ENCODE measurements around the gene ZCCHC7. TPM values are rescaled to one million over a fixed set of nuclear protein-coding genes. Genes with fewer than 3 reads are reported as not detected.

Gene ZCCHC7
- total and polyA plus RNA-seq, 10 of the 15 experiments (the other 5 are each of a cell fraction or from before 2014, with no cell fraction given), result 42.9 to 178 (median 53.3) TPM

DNA sequence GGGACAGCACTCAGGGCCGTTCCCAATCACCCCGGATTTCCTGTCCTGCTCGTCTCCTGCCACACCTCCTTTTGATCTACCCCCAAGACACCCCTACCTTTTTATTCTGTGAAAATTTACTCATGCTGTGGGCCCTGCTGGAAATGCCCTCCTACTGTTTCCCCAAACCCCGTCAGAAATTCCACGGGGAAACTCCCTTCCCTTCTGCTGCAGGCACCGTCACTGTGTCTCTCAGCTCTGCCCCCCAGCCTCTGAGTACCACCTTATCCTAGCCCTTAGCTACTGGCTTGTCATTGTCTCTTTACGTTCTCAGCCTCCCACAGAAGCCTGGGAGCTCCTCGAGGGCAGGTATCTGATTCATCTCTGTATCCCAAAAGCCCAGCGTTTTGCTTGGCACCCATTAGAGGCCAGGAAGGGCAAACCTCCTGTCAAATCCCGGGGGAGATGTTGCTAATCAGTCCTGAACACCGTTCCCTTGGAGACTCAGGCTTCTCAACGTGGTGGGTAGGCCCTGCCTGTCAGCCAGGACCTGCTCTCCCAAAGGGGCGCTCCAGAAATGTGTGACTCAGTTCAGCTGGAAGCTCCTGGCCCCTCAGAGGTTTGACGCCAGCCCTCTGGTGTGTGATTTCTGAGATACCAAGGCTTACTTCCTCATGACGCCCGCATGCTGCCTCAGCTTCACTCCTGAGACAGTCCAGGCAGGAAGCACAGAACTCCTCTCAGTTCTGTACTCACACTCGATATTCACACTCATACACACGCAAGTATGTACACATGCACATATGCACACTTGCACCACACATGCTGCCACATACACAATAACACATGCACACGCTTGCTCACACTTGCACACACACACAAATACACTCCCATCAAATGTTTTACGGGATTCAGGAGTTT is 251.4 kb downstream of the ZCCHC7 start (continued):
- TF ChIP-seq HDGF (IDR thresholded peaks at IDR 0.05) (peak; percentile 63; the same call in 1 of the 2 replicates), PKNOX1 (IDR thresholded peaks at IDR 0.05) (peak; percentile 64), GATAD2B (conservative IDR thresholded peaks at IDR 0.05; ENCODE audit: low read depth) (0 out of 2 replicates have a peak, but pooled peaks have one; percentile 20), ESRRA (IDR thresholded peaks at IDR 0.05; ENCODE audit: low read length) (no peak), IKZF1 (conservative IDR thresholded peaks at IDR 0.05) (peak; percentile 72), POU2F2 (IDR thresholded peaks at IDR 0.05; ENCODE audit: borderline replicate concordance, low read depth, low read length) (0 out of 3 replicates have a peak, but pooled peaks have one; percentile 3), BACH1 (IDR thresholded peaks at IDR 0.05; ENCODE audit: borderline replicate concordance) (peak; percentile 78), SPI1 (IDR thresholded peaks at IDR 0.05; ENCODE audit: borderline replicate concordance, insufficient read depth, low read depth, low read length) (0 out of 2 replicates have a peak, but pooled peaks have one; percentile 28), STAT3 (IDR thresholded peaks at IDR 0.05; ENCODE audit: low read depth, low read length) (0 out of 2 replicates have a peak, but pooled peaks have one; percentile 56), ZNF207 (IDR thresholded peaks at IDR 0.05; ENCODE audit: borderline replicate concordance) (peak; percentile 32; the same call in 1 of the 2 replicates), SMC3 (IDR thresholded peaks at IDR 0.05; ENCODE audit: borderline replicate concordance, low read length) (no peak), DPF2 (IDR thresholded peaks at IDR 0.05) (peak; percentile 21), TCF12 (IDR thresholded peaks at IDR 0.05; ENCODE audit: low read depth, low read length) (peak; percentile 55; the same call in 1 of the 2 replicates), MXI1 (IDR thresholded peaks at IDR 0.05; ENCODE audit: low read depth, low read length) (no peak; the same call in 1 of the 2 replicates), MEF2B (IDR thresholded peaks at IDR 0.05; ENCODE audit: partially characterized antibody, poor library complexity, severe bottlenecking) (peak; percentile 90), RFX5 (IDR thresholded peaks at IDR 0.05; ENCODE audit: low read depth, low read length) (0 out of 2 replicates have a peak, but pooled peaks have one; percentile 39), RELB (IDR thresholded peaks at IDR 0.05; ENCODE audit: low read depth) (peak; percentile 70)
- TF ChIP-seq, protein P1, sequence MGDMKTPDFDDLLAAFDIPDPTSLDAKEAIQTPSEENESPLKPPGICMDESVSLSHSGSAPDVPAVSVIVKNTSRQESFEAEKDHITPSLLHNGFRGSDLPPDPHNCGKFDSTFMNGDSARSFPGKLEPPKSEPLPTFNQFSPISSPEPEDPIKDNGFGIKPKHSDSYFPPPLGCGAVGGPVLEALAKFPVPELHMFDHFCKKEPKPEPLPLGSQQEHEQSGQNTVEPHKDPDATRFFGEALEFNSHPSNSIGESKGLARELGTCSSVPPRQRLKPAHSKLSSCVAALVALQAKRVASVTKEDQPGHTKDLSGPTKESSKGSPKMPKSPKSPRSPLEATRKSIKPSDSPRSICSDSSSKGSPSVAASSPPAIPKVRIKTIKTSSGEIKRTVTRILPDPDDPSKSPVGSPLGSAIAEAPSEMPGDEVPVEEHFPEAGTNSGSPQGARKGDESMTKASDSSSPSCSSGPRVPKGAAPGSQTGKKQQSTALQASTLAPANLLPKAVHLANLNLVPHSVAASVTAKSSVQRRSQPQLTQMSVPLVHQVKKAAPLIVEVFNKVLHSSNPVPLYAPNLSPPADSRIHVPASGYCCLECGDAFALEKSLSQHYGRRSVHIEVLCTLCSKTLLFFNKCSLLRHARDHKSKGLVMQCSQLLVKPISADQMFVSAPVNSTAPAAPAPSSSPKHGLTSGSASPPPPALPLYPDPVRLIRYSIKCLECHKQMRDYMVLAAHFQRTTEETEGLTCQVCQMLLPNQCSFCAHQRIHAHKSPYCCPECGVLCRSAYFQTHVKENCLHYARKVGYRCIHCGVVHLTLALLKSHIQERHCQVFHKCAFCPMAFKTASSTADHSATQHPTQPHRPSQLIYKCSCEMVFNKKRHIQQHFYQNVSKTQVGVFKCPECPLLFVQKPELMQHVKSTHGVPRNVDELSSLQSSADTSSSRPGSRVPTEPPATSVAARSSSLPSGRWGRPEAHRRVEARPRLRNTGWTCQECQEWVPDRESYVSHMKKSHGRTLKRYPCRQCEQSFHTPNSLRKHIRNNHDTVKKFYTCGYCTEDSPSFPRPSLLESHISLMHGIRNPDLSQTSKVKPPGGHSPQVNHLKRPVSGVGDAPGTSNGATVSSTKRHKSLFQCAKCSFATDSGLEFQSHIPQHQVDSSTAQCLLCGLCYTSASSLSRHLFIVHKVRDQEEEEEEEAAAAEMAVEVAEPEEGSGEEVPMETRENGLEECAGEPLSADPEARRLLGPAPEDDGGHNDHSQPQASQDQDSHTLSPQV (IDR thresholded peaks at IDR 0.05), result peak; percentile 47; the same call in 1 of the 2 replicates

All from GM12878 (cell line).